Fibroblast of mammary gland (primary cell): ENCODE results near the gene SLC17A1.
"Not testable (repeated sequence)": the region's sequence is repeated elsewhere in the genome, so short reads cannot be mapped to it uniquely, and the experiment has no call there.

Experiments used
- DNase-seq: peaks from one replicate; pipeline ENCODE4 v3.0.0-alpha.2; 2010; ENCODE audit warnings: low read depth
- H3K4me3 ChIP-seq: 2 replicates; pipeline ENCODE4 v1.5.1; 2011; ENCODE audit warnings: low read depth, mild to moderate bottlenecking, low read length, moderate library complexity; ENCODE audit not compliant: control insufficient read depth
- TF ChIP-seq, protein P1 (sequence below): conservative IDR thresholded peaks from 2 replicates; pipeline ENCODE4 v1.5.1; 2011; ENCODE audit warnings: low read depth, low read length, inconsistent platforms; ENCODE audit not compliant: control insufficient read depth, insufficient read depth

Gene SLC17A1

DNA sequence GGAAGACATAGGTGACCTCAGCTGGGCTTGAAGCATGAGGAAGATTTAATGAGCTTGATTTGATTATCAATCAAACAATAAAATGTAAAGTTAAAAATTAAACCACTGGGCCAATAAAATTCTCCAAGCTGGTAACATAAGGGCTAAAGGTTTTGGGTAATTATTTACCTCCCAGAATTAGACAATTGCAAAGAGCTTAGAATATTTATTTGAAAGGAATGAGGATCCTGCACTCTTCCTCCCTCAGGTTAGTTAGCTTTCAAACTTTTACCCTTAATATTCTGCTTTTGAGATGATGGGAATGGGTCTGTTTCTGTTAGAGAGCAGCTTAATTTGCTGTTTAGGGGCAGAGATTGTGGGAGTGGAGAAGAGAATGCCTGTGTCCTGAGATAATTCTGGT, 77.3 kb downstream of the SLC17A1 start, which contains the start of gene SLC17A4:
Gene SLC17A4 (plus strand): TSS at position 208 of the 400 bp plus-strand sequence. CDS start 7,221 bp downstream, outside the sequence.
- DNase-seq, result no peak
- H3K4me3 ChIP-seq, result no peak within 1 kb of the TSS
- TF ChIP-seq, protein P1, sequence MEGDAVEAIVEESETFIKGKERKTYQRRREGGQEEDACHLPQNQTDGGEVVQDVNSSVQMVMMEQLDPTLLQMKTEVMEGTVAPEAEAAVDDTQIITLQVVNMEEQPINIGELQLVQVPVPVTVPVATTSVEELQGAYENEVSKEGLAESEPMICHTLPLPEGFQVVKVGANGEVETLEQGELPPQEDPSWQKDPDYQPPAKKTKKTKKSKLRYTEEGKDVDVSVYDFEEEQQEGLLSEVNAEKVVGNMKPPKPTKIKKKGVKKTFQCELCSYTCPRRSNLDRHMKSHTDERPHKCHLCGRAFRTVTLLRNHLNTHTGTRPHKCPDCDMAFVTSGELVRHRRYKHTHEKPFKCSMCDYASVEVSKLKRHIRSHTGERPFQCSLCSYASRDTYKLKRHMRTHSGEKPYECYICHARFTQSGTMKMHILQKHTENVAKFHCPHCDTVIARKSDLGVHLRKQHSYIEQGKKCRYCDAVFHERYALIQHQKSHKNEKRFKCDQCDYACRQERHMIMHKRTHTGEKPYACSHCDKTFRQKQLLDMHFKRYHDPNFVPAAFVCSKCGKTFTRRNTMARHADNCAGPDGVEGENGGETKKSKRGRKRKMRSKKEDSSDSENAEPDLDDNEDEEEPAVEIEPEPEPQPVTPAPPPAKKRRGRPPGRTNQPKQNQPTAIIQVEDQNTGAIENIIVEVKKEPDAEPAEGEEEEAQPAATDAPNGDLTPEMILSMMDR, result no peak

DNA sequence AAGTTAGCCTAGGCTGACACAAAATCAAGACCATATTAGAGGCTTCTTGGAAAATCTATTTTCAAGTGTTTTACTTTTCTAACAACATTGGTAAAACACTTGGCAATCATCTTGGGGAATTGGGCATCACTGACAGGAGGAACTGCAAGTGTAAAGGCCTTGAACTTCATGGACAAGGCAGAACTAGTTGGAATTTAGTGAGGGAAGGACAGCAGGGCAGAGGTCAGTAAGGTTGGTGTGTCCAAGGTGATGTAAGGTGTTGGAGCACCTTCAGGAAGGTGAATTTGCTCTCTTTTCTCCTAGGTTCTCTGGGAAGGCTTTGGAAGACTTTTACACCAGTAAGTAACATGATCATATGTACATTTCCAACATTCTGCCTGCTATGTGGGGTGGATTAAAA, 78.8 kb downstream of the SLC17A1 start:
- DNase-seq, result no peak
- TF ChIP-seq, protein P1, result no peak
- no peak overlapping the region for H3K4me3 ChIP-seq

DNA sequence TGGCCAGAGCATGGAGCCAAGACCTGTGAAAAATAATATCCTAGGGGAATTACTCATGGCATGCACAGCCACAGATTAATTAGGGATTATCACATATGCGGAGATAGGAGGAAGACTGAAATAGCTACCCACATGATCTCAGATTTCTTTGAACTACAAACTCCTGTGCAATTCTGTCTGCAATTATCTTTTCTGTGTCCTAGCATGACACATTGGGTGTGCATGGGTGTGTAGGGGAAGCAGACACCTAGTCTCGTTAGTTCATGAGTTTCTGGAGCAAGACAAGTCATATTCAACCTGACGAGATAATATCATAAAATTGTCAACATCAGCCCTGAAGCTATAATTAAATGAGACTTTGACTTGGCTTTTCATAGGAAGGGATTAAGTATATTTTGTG, 80.9 kb downstream of the SLC17A1 start:
- H3K4me3 ChIP-seq, result no peak overlapping the region
- no peak for DNase-seq
- TF ChIP-seq, protein P1, result no peak

DNA sequence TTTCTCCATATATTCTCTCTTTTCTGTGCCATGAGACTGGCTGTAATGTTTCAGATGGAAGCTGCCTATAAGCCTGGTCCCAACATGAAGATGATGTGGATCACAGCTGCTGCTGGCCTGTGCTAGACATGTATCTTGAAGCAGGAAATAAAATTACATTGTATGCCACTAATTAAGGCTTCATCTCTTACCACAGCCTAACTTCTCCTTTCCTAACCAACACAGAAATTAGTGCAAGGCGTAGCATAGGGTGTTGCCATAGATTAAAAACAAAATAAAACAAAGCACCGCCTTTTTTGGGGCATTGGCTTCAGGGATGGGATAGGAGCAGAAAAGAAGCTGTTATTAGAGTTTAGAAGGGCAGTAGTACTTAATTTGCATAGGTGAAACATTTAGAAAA, 82.0 kb downstream of the SLC17A1 start:
- TF ChIP-seq, protein P1, result no peak
- no peak for DNase-seq

DNA sequence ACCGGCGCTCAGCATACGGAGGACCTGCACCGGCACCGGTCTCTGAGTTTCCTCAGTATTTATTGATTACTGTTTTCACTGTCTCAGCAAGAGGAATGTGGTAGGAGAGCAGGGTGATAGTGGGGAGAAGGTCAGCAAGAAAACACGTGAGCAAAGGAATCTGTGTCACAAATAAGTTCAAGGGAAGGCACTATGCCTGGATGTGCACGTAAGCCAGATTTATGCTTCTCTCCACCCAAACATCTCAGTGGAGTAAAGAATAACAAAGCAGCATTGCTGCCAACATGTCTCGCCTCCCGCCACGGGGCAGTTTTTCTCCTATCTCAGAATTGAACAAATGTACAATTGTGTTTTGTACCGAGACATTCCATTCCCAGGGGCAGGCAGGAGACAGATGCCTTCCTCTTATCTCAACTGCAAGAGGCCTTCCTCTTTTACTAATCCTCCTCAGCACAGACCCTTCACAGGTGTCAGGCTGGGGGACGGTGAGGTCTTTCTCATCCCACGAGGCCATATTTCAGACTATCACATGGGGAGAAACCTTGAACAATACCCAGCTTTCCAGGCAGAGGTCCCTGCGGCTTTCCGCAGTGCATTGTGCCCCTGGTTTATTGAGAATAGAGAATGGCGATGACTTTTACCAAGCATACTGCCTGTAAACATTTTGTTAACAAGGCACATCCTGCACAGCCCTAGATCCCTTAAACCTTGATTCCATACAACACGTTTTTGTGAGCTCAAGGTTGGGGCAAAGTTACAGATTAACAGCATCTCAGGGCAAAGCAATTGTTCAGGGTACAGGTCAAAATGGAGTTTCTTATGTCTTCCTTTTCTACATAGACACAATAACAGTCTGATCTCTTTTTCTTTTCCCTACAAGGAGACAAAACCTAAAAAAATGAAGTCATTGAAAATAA, 83.0 kb downstream of the SLC17A1 start:
- DNase-seq, H3K4me3 ChIP-seq: not testable (repeated sequence)

More for the DNA sequence above, 82.0 kb downstream of the SLC17A1 start:
- H3K4me3 ChIP-seq, result no peak overlapping the region

DNA sequence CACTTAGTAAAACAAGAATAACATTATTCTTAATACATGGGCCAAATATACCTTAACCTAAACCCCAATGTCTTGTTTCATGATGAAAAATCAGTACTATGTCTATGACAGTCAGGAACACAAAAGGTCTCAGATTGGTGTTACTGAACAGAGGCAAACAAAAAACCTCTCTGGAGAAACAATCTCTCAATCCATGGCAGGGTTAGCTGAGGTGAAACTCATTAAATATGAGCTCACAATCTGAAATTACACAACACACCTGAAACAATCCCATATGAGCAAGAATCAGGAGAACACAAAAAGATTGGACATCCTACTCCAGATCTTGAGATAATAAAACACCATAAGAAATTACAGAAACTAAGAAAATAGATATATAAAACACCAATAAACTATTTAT, 83.8 kb downstream of the SLC17A1 start:
- no peak for DNase-seq
- TF ChIP-seq, protein P1, result no peak
- H3K4me3 ChIP-seq, result no peak overlapping the region

DNA sequence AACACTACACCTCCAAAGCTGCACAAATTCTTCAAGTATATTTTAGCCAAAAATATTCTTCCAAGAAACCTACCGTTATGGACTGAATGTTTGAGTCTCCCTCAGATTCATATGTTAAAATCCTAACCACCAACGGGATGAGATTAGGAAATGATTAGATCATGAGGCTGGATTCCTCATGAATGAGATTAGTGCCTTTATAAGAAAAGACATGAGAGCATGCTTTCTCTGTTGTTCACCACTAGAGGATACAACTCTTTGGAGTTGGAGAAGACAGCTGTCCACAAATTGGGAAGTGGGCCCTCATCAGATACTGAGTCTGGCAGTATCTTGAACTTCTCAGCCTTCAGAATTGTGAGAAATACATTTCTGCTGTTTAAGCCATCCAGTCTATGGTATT, 84.4 kb downstream of the SLC17A1 start:
- DNase-seq, result no peak
- TF ChIP-seq, protein P1, result no peak
- H3K4me3 ChIP-seq, result no peak overlapping the region
